ENCODE measurements around the gene LRRC39.

LRRC39 gene

GRCh38 chr1:100162881-100163280 is 15.2 kb downstream of the LRRC39 start:
- Histone ChIP-seq H3K36me3 (ENCODE audit: insufficient read depth, low read length) (no peaks in the 10 kb centered on the region), H4K20me1 (ENCODE audit: insufficient read depth, low read length, poor library complexity, severe bottlenecking) (no peaks in the 10 kb centered on the region), H3K4me1 (ENCODE audit: insufficient read depth, low read length, poor library complexity, severe bottlenecking) (no peaks in the 10 kb centered on the region), H3K79me2 (ENCODE audit: insufficient read depth, low read length) (no peaks in the 10 kb centered on the region), H3K9ac (ENCODE audit: low read depth, low read length, poor library complexity, severe bottlenecking) (no peak overlapping the region), H3K4me2 (ENCODE audit: low read depth, low read length, poor library complexity, severe bottlenecking) (no peak overlapping the region), H3F3A (ENCODE audit: low read depth) (no peaks in the 10 kb centered on the region), H3K4me3 (ENCODE audit: low read length, poor library complexity, severe bottlenecking) (no peak overlapping the region), H3K27me3 (ENCODE audit: insufficient read depth, low read length, poor library complexity, severe bottlenecking) (no peaks in the 10 kb centered on the region), H2AFZ (ENCODE audit: low read length) (no peak overlapping the region), H3K9me3 (ENCODE audit: insufficient read depth, low read depth, low read length) (no peaks in the 10 kb centered on the region), H3K9me2 (replicated peaks; ENCODE audit: low read depth, low read length) (no peaks in the 10 kb centered on the region)
- no peak for TF ChIP-seq CTCF (conservative IDR thresholded peaks at IDR 0.05; ENCODE audit: low read length)
- TF ChIP-seq EZH2phosphoT487 (IDR thresholded peaks at IDR 0.05; ENCODE audit: borderline replicate concordance): no peak

GRCh38 chr1:100152271-100152670 is 25.8 kb downstream of the LRRC39 start:
- no peaks in the 10 kb centered on the region for H3K79me2 ChIP-seq (ENCODE audit: insufficient read depth, low read length)
- H3F3A ChIP-seq (ENCODE audit: low read depth): no peaks in the 10 kb centered on the region
- no peaks in the 10 kb centered on the region for H3K27me3 ChIP-seq (ENCODE audit: insufficient read depth, low read length, poor library complexity, severe bottlenecking)
- no peak overlapping the region for H2AFZ ChIP-seq (ENCODE audit: low read length)
- H3K36me3 ChIP-seq (ENCODE audit: insufficient read depth, low read length): no peaks in the 10 kb centered on the region
- no peak overlapping the region for H3K4me2 ChIP-seq (ENCODE audit: low read depth, low read length, poor library complexity, severe bottlenecking)
- no peaks in the 10 kb centered on the region for H3K9me3 ChIP-seq (ENCODE audit: insufficient read depth, low read depth, low read length)
- no peaks in the 10 kb centered on the region for H4K20me1 ChIP-seq (ENCODE audit: insufficient read depth, low read length, poor library complexity, severe bottlenecking)
- no peak overlapping the region for H3K4me3 ChIP-seq (ENCODE audit: low read length, poor library complexity, severe bottlenecking)
- TF ChIP-seq EZH2phosphoT487 (IDR thresholded peaks at IDR 0.05; ENCODE audit: borderline replicate concordance): no peak
- TF ChIP-seq CTCF (conservative IDR thresholded peaks at IDR 0.05; ENCODE audit: low read length): no peak
- no peaks in the 10 kb centered on the region for H3K9me2 ChIP-seq (replicated peaks; ENCODE audit: low read depth, low read length)
- H3K9ac ChIP-seq (ENCODE audit: low read depth, low read length, poor library complexity, severe bottlenecking): no peak overlapping the region
- H3K4me1 ChIP-seq (ENCODE audit: insufficient read depth, low read length, poor library complexity, severe bottlenecking): peaks cover 3% of the 10 kb centered on the region

GRCh38 chr1:100151679-100152078 is 26.4 kb downstream of the LRRC39 start:
- no peak overlapping the region for H3K4me2 ChIP-seq (ENCODE audit: low read depth, low read length, poor library complexity, severe bottlenecking)
- H3K4me1 ChIP-seq (ENCODE audit: insufficient read depth, low read length, poor library complexity, severe bottlenecking): peaks cover 3% of the 10 kb centered on the region
- H3K36me3 ChIP-seq (ENCODE audit: insufficient read depth, low read length): no peaks in the 10 kb centered on the region
- no peak overlapping the region for H3K4me3 ChIP-seq (ENCODE audit: low read length, poor library complexity, severe bottlenecking)
- H3K9me2 ChIP-seq (replicated peaks; ENCODE audit: low read depth, low read length): no peaks in the 10 kb centered on the region
- H4K20me1 ChIP-seq (ENCODE audit: insufficient read depth, low read length, poor library complexity, severe bottlenecking): no peaks in the 10 kb centered on the region
- no peaks in the 10 kb centered on the region for H3K79me2 ChIP-seq (ENCODE audit: insufficient read depth, low read length)
- no peaks in the 10 kb centered on the region for H3K27me3 ChIP-seq (ENCODE audit: insufficient read depth, low read length, poor library complexity, severe bottlenecking)
- H3K9ac ChIP-seq (ENCODE audit: low read depth, low read length, poor library complexity, severe bottlenecking): no peak overlapping the region
- H2AFZ ChIP-seq (ENCODE audit: low read length): no peak overlapping the region
- no peak for TF ChIP-seq CTCF (conservative IDR thresholded peaks at IDR 0.05; ENCODE audit: low read length)
- TF ChIP-seq EZH2phosphoT487 (IDR thresholded peaks at IDR 0.05; ENCODE audit: borderline replicate concordance): no peak
- H3F3A ChIP-seq (ENCODE audit: low read depth): no peaks in the 10 kb centered on the region
- no peaks in the 10 kb centered on the region for H3K9me3 ChIP-seq (ENCODE audit: insufficient read depth, low read depth, low read length)

Data from Loucy (cell line).